Measurements from ENCODE around the gene GAK.

Gene GAK

DNA sequence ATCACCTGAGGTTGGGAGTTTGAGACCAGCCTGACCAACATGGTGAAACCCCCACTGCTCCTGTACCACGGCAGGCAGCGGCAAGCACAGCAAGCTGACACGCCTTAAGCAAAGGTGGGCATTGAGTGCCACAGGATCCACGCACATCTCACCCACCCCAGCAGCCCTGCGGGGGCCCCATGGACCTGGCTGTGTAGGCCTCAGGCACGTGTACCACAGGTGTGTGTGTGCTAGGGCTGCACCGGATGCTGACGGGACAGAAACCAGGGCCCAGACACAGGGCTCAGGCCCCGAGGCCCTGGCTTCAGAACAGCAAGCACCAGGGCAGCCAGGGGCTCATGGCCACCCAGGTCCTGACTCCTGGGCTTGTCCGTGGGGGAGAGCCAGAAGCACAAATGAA is 46.8 kb downstream of the GAK start:
- Histone ChIP-seq H3K36me3 (ENCODE audit: control insufficient read depth in 2 of 2, insufficient read depth in 2 of 2, low read length in 2 of 2) (peaks cover 18 to 54% of the 10 kb centered on the region in 2 donors), H3K27me3 (ENCODE audit: control insufficient read depth in 1 of 2, insufficient read depth in 2 of 2, low read length in 2 of 2) (no peaks in the 10 kb centered on the region)

GRCh38 chr4:884896-885295 is 47.2 kb downstream of the GAK start:
- H3K36me3 ChIP-seq (ENCODE audit: control insufficient read depth in 2 of 2, insufficient read depth in 2 of 2, low read length in 2 of 2), result peaks cover 21 to 51% of the 10 kb centered on the region in 2 donors
- no peak overlapping the region for H3K9ac ChIP-seq (ENCODE audit: low read length in 2 of 2)
- H3K4me3 ChIP-seq (ENCODE audit: low read length in 2 of 2), result no peak overlapping the region
- no peaks in the 10 kb centered on the region for H3K27me3 ChIP-seq (ENCODE audit: control insufficient read depth in 1 of 2, insufficient read depth in 2 of 2, low read length in 2 of 2)
- H3K4me1 ChIP-seq (ENCODE audit: control insufficient read depth, insufficient read depth, low read length), result peaks cover 2% of the 10 kb centered on the region
- H3K9me3 ChIP-seq (ENCODE audit: control insufficient read depth in 2 of 2, low read length in 2 of 2), result no peaks in the 10 kb centered on the region
- H3K27ac ChIP-seq (ENCODE audit: low read length), result no peak overlapping the region

More for the DNA sequence above, 46.8 kb downstream of the GAK start:
- Histone ChIP-seq H3K4me3 (ENCODE audit: low read length in 2 of 2) (no peak overlapping the region), H3K9me3 (ENCODE audit: control insufficient read depth in 2 of 2, low read length in 2 of 2) (no peaks in the 10 kb centered on the region), H3K4me1 (ENCODE audit: control insufficient read depth, insufficient read depth, low read length) (peaks cover 2% of the 10 kb centered on the region), H3K27ac (ENCODE audit: low read length) (no peak overlapping the region), H3K9ac (ENCODE audit: low read length in 2 of 2) (no peak overlapping the region)

DNA sequence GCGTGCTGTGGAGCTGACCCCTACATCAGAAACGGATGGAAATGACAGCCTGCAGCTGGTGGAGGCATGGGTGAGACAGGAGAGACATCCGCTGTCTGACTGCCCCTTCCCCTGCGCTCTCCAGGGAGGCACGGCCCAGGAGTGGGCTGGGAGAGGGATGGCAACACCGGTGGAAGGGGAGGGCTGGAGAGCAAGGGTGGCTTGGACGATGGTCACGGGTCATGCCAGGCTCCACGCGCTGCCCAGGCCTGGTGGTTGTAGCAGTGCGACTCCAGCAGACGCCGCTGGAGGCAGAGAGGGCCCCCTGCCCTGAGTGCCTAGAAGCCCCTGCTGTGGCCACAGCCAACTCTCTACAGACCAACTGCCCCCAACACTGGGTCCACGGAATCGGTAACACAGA is 47.9 kb downstream of the GAK start:
- peaks cover 27 to 53% of the 10 kb centered on the region in 2 donors for H3K36me3 ChIP-seq (ENCODE audit: control insufficient read depth in 2 of 2, insufficient read depth in 2 of 2, low read length in 2 of 2)
- H3K27ac ChIP-seq (ENCODE audit: low read length), result no peak overlapping the region
- H3K4me3 ChIP-seq (ENCODE audit: low read length in 2 of 2), result no peak overlapping the region
- H3K9me3 ChIP-seq (ENCODE audit: control insufficient read depth in 2 of 2, low read length in 2 of 2), result no peaks in the 10 kb centered on the region
- no peak overlapping the region for H3K9ac ChIP-seq (ENCODE audit: low read length in 2 of 2)
- H3K4me1 ChIP-seq (ENCODE audit: control insufficient read depth, insufficient read depth, low read length), result peaks cover 2% of the 10 kb centered on the region
- H3K27me3 ChIP-seq (ENCODE audit: control insufficient read depth in 1 of 2, insufficient read depth in 2 of 2, low read length in 2 of 2), result no peaks in the 10 kb centered on the region

DNA sequence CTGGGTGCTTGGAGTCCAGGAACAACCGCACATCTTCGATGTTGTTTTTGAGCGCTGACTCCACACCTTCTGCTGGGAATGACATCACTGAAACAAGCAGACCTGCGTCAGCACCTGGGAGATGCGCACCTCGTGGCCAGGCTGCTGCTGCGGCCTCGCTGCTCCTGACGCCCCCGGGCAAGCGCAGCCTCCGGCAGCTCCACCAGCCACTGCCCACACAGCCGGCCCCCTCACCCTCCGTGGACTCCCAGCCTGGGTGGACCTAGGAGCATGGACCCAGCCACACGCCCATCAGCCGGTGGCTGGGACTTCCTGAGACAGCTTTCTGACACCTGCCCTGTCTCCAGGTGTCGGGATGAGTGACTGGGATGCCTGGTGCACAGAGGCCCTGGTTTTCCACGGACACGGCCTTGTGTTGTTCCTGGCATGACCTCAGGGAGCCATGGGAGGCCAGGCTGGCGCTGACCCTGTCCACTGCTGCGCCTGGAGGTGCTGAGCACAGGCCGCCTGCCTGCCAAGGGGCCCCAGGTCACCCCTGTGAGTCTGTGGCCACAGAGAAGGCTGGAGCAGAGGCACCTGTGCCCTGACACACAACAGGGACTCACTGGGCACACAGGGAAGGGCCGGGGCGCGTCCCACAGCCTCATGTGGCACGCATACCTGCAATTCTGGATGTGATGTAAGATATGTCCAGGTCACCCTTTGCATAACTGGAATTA is 48.6 kb downstream of the GAK start:
- Histone ChIP-seq H3K36me3 (ENCODE audit: control insufficient read depth in 2 of 2, insufficient read depth in 2 of 2, low read length in 2 of 2) (peaks cover 27 to 58% of the 10 kb centered on the region in 2 donors), H3K4me3 (ENCODE audit: low read length in 2 of 2) (no peak overlapping the region), H3K27ac (ENCODE audit: low read length) (no peak overlapping the region), H3K9ac (ENCODE audit: low read length in 2 of 2) (no peak overlapping the region), H3K4me1 (ENCODE audit: control insufficient read depth, insufficient read depth, low read length) (peaks cover 2% of the 10 kb centered on the region), H3K9me3 (ENCODE audit: control insufficient read depth in 2 of 2, low read length in 2 of 2) (no peaks in the 10 kb centered on the region), H3K27me3 (ENCODE audit: control insufficient read depth in 1 of 2, insufficient read depth in 2 of 2, low read length in 2 of 2) (no peaks in the 10 kb centered on the region)

DNA sequence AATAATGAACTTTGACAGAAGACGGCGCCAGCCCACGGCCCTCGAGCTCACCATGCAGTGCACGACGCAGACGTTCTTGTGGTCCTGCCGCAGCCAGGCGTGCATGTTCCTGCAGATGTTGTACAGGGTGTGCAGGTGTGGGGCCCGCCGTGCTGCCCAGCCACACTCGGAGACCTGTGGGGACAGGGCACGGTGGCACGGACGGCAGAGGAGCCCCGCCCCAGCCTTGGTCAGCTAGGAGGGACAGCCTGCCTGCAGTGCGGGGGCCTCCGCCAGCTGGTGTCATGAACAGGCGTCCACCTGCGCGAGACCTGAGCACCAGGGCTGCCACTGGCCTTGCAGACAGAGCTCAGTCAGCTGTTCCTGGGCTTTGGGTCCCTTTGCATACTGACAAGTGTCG is 49.5 kb downstream of the GAK start:
- Histone ChIP-seq H3K9me3 (ENCODE audit: control insufficient read depth in 2 of 2, low read length in 2 of 2) (no peaks in the 10 kb centered on the region), H3K9ac (ENCODE audit: low read length in 2 of 2) (no peak overlapping the region), H3K27me3 (ENCODE audit: control insufficient read depth in 1 of 2, insufficient read depth in 2 of 2, low read length in 2 of 2) (no peaks in the 10 kb centered on the region), H3K4me3 (ENCODE audit: low read length in 2 of 2) (no peak overlapping the region), H3K4me1 (ENCODE audit: control insufficient read depth, insufficient read depth, low read length) (peaks cover 2% of the 10 kb centered on the region), H3K27ac (ENCODE audit: low read length) (no peak overlapping the region), H3K36me3 (ENCODE audit: control insufficient read depth in 2 of 2, insufficient read depth in 2 of 2, low read length in 2 of 2) (peaks cover 26 to 53% of the 10 kb centered on the region in 2 donors)

GRCh38 chr4:881709-882108 is 50.4 kb downstream of the GAK start:
- Histone ChIP-seq H3K27me3 (ENCODE audit: control insufficient read depth in 1 of 2, insufficient read depth in 2 of 2, low read length in 2 of 2) (no peaks in the 10 kb centered on the region), H3K4me3 (ENCODE audit: low read length in 2 of 2) (no peak overlapping the region), H3K9me3 (ENCODE audit: control insufficient read depth in 2 of 2, low read length in 2 of 2) (no peaks in the 10 kb centered on the region), H3K36me3 (ENCODE audit: control insufficient read depth in 2 of 2, insufficient read depth in 2 of 2, low read length in 2 of 2) (peaks cover 30 to 53% of the 10 kb centered on the region in 2 donors), H3K9ac (ENCODE audit: low read length in 2 of 2) (no peak overlapping the region), H3K4me1 (ENCODE audit: control insufficient read depth, insufficient read depth, low read length) (peaks cover 2% of the 10 kb centered on the region), H3K27ac (ENCODE audit: low read length) (no peak overlapping the region)

GRCh38 chr4:880684-881405 is 51.3 kb downstream of the GAK start:
- Histone ChIP-seq H3K9ac (ENCODE audit: low read length in 2 of 2) (no peak overlapping the region), H3K27me3 (ENCODE audit: control insufficient read depth in 1 of 2, insufficient read depth in 2 of 2, low read length in 2 of 2) (no peaks in the 10 kb centered on the region), H3K36me3 (ENCODE audit: control insufficient read depth in 2 of 2, insufficient read depth in 2 of 2, low read length in 2 of 2) (peaks cover 36 to 56% of the 10 kb centered on the region in 2 donors), H3K9me3 (ENCODE audit: control insufficient read depth in 2 of 2, low read length in 2 of 2) (no peaks in the 10 kb centered on the region), H3K4me3 (ENCODE audit: low read length in 2 of 2) (no peak overlapping the region), H3K27ac (ENCODE audit: low read length) (no peak overlapping the region), H3K4me1 (ENCODE audit: control insufficient read depth, insufficient read depth, low read length) (no peaks in the 10 kb centered on the region)

GRCh38 chr4:879729-880077 is 52.4 kb downstream of the GAK start:
- H3K9ac ChIP-seq (ENCODE audit: low read length in 2 of 2), result no peak overlapping the region
- H3K36me3 ChIP-seq (ENCODE audit: control insufficient read depth in 2 of 2, insufficient read depth in 2 of 2, low read length in 2 of 2), result peaks cover 36 to 62% of the 10 kb centered on the region in 2 donors
- no peak overlapping the region for H3K4me3 ChIP-seq (ENCODE audit: low read length in 2 of 2)
- no peaks in the 10 kb centered on the region for H3K4me1 ChIP-seq (ENCODE audit: control insufficient read depth, insufficient read depth, low read length)
- H3K27ac ChIP-seq (ENCODE audit: low read length), result no peak overlapping the region
- no peaks in the 10 kb centered on the region for H3K9me3 ChIP-seq (ENCODE audit: control insufficient read depth in 2 of 2, low read length in 2 of 2)
- no peaks in the 10 kb centered on the region for H3K27me3 ChIP-seq (ENCODE audit: control insufficient read depth in 1 of 2, insufficient read depth in 2 of 2, low read length in 2 of 2)

GRCh38 chr4:878796-879728 is 53.1 kb downstream of the GAK start:
- Histone ChIP-seq H3K4me1 (ENCODE audit: control insufficient read depth, insufficient read depth, low read length) (no peaks in the 10 kb centered on the region), H3K9me3 (ENCODE audit: control insufficient read depth in 2 of 2, low read length in 2 of 2) (no peaks in the 10 kb centered on the region), H3K27ac (ENCODE audit: low read length) (no peak overlapping the region), H3K27me3 (ENCODE audit: control insufficient read depth in 1 of 2, insufficient read depth in 2 of 2, low read length in 2 of 2) (no peaks in the 10 kb centered on the region), H3K9ac (ENCODE audit: low read length in 2 of 2) (no peak overlapping the region), H3K36me3 (ENCODE audit: control insufficient read depth in 2 of 2, insufficient read depth in 2 of 2, low read length in 2 of 2) (peaks cover 39 to 63% of the 10 kb centered on the region in 2 donors), H3K4me3 (ENCODE audit: low read length in 2 of 2) (no peak overlapping the region)

DNA sequence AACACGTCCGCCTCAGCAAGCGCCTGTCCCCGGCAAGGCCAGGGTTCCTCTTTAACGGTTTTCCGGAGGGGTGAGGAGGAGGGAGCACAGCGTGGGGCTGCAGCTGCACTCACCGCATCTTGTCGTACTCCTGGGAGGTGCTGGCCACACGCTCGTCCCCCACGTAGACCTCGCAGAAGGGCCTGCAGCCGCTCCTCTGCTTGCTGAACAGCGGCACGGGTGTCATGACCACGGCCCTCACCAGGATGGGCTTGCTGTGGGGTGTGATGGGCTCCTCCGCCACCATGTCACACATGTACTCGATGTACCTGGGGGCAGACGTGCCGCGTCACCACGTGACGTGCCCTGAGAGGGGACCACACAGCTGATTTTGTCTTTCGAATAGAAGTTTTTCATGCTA is 54.6 kb downstream of the GAK start:
- Histone ChIP-seq H3K27me3 (ENCODE audit: control insufficient read depth in 1 of 2, insufficient read depth in 2 of 2, low read length in 2 of 2) (no peaks in the 10 kb centered on the region), H3K27ac (ENCODE audit: low read length) (no peak overlapping the region), H3K9ac (ENCODE audit: low read length in 2 of 2) (no peak overlapping the region), H3K4me3 (ENCODE audit: low read length in 2 of 2) (no peak overlapping the region), H3K9me3 (ENCODE audit: control insufficient read depth in 2 of 2, low read length in 2 of 2) (no peaks in the 10 kb centered on the region), H3K36me3 (ENCODE audit: control insufficient read depth in 2 of 2, insufficient read depth in 2 of 2, low read length in 2 of 2) (peaks cover 37 to 60% of the 10 kb centered on the region in 2 donors), H3K4me1 (ENCODE audit: control insufficient read depth, insufficient read depth, low read length) (no peaks in the 10 kb centered on the region)
